AML-193 (cell line): Measurements from ENCODE around the gene MRPL44.

Source experiments
- DNase-seq, 2 experiments: peaks; one replicate each; lab custom pipeline; 2025; lab: John Stamatoyannopoulos, UW

MRPL44 gene

GRCh38 chr2:224008702-224009261, 51.5 kb downstream of the MRPL44 start:
- no peak for DNase-seq

- DNase-seq, result no peak
Observed at GRCh38 chr2:224009605-224010315, 52.5 kb downstream of the MRPL44 start.

- DNase-seq, result no peak
Observed at GRCh38 chr2:224011837-224012236, 54.6 kb downstream of the MRPL44 start.

- DNase-seq, result no peak
Observed at GRCh38 chr2:224014336-224014735, 57.1 kb downstream of the MRPL44 start.

- DNase-seq, result no peak
Observed at GRCh38 chr2:224016963-224017362, 59.7 kb downstream of the MRPL44 start.
